HG02981 (cell line): Measurements from ENCODE around the gene VAV2.

ENCODE experiments used
- ATAC-seq: cut with Tn5 transposase; IDR thresholded peaks from one replicate; pipeline ENCODE4 v1.9.1; 2021; ENCODE audit warnings: mild to moderate bottlenecking, moderate library complexity; ENCODE audit not compliant: unreplicated experiment

The VAV2 gene

DNA sequence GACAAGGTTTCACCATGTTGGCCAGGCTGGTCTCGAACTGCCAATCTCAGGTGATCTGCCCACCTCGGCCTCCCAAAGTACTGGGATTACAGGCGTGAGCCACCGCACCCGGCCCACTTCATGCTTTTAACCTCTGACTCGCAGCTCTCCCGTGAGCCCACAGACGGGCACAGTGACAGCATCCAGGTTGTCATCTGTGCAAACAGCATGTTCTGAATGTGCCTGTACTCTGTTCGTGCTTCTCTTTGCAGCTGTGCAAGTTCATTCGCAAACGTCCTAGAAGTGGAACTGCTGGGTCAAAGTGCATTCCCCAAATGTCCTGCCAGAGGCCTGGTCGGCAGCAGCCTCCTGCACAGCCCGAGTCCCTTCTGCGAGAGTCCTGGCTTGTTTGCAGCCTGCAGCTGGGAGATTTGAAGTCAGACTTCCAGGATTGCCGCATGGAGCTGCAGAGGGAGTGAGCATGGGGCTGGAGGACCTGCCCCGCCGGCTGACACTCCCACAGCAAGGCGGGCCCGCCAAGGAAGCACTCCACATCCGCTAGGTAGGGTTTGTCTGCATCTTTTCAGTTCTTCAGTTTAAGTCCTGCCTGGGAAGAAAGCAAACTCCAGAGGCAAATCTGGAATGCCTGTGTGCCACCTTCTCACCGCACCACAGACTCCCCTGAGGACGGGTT, 36.6 kb upstream of the VAV2 start:
- ATAC-seq = no peak

DNA sequence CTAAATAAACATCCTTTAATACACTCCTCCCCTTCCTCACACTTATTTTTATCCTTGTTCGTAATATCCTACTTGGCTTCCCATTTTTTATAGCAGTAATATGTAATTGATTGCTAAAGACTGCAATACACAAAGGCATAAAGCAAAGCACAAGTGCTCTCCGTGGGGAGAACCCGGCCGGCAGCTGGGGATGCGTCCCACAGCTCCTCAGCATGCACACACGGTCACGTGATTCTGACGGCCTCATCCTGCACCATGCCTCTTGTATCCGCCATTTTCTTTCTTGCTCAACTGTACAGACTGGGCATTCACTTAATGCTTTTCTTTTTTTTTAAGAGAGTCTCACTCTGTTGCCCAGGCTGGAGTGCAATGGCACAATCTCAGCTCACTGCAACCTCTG, 36.0 kb upstream of the VAV2 start:
- ATAC-seq = no peak

DNA sequence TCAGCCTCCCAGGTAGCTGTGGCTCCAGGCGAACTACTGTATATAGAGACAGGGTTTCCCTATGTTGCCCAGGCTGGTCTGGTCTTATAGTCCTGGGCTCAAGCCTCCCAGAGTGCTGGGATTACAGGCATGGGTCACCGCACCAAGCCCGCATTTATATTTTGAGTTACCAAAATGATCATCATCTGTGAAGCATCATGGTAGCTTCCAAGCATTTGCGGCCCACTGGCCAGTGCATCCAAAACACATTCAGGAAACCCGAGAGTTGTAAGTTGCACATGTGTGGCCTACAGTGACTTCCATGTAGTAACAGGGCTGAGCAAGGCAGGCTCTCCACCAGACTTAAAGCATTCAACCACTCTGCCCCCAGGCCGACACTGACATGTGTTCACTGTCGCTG, 35.4 kb upstream of the VAV2 start:
- ATAC-seq = no peak

GRCh38 chr9:134026981-134027380, 34.9 kb upstream of the VAV2 start:
- ATAC-seq = no peak

- ATAC-seq = no peak
Measured at GRCh38 chr9:134026581-134026980, 34.5 kb upstream of the VAV2 start.

DNA sequence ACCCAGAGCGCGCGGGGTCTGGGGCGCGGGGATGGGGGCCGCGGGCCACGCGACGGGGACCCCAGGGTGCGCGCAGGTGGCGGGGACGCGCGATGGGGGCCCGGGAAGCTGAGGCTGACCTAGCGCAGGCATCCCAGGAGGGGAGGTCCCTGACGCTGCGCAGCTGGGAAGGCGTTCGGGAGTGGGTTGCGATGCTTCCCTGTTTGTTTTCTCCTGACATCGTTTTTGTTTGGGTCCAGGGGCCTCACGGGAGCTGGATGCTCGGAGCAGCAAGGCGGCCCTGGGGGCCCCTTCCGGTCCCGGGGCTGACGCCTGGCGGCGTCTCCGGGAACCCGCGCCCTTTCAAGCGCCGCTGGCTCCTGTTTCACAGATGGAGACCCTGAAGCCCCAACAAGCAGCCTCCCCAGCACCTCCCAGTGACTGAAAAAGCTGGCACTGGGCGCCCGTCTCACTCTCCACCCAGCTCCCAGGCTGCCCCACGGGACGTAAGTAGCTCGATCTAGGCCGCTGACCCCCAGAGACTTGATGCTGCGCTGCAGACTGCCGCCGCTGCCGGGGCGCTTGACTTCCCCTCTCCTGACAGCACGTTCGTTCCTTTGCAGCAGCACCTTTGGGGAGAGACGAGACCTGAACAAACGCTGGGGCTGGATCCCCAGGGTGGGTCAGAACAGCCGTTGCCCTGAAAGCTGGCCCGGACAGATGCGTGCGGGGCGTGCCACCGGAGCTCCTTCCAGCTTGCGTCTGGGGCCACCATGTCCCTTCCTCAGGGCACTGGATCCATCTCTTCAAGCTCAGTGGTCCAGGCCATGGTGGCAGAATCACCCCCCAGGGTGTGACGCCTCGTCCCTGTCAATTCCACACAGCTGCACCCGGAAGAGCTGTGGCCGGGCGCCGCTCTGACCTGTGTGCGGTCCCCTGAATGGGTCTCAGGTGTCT, 33.8 kb upstream of the VAV2 start:
- ATAC-seq = peak; percentile 34

DNA sequence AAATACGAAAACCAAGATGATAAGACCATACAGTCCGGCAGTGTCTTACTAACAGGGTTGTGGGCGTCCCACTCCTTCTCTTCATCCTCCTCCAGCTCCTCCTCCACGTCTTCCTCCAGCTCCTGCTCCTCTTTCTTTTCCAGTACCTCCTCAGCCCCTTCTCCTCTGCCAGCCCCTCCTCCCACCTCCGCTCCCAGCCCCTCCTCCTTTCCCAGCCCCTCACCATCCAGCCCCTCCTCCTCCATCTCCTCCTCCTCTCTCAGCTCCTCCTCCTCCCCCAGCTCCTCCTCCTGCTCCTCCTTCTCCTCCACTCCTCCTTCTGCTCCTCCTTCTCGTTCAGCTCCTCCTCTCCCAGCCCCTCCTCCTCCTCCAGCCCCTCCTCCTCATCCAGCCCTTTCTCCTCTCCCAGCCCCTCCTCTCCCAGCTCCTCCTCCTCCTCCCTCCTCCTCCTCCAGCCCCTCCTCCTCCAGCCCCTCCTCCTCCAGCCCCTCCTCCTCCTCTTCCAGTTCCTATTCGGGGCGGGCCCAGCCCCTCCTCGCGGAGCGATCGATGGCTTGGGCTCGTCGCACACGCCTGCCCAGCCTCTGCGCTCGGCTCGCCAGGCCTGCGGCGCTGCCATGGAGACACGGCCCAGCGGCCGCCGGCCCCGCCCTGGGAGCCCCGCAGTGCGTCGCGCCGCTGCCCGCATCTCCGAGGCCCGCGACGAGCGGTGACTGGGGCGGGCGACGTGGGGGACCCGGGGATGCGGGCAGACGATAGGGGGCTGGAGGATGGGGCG, 32.9 kb upstream of the VAV2 start, which contains the start of gene BRD3OS:
Gene BRD3OS (plus strand): TSS at position 654 of the 778 bp plus-strand sequence. CDS start 1,267 bp downstream, outside the sequence.
- peak; percentile 82 for ATAC-seq

- ATAC-seq = no peak
Measured at GRCh38 chr9:134024214-134024792, 32.2 kb upstream of the VAV2 start.

- no peak for ATAC-seq
Measured at GRCh38 chr9:134014946-134015345, 22.8 kb upstream of the VAV2 start.

GRCh38 chr9:134011401-134011800, 19.3 kb upstream of the VAV2 start:
- ATAC-seq = no peak

DNA sequence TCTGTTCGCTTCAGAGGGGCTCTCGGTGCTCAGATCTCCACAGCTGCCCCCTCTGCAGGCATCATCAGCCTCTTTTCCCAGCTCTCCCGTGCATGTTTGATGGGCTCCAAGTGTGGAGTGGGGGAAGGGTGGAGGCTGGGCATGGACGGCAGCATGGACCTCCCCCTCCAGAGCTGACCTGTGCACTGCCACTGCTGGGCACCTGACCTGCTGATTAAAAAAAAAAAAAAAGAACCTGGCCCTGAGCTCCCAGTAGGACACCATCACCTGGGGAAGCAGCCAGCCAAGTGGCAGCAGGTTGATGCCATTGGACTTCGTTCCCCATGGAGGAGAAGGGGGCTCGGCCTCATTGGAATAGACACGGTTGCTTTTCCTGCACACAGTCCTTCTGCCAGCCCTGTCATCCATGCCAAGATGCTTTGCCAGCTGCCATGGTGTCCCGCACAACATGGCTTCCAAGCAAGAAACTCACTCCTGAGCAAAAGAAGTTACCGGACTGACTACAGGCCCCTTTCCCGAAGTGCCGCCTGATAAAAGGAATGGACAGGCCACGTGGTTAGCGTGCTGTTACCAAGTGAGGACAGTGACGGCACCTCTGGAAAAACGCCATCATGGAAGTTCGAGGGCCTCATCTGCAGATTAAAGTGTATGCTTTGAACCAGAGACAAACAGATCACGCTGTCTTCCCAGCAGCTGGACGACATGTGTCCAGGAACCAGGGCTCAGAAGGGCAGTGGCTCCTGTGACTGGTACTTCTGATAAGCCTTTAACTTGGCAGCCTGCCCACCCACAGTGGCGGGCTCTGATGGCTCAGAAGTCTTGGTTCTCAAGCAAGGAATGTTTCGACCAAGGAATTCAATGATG, 18.4 kb upstream of the VAV2 start:
- ATAC-seq = no peak

DNA sequence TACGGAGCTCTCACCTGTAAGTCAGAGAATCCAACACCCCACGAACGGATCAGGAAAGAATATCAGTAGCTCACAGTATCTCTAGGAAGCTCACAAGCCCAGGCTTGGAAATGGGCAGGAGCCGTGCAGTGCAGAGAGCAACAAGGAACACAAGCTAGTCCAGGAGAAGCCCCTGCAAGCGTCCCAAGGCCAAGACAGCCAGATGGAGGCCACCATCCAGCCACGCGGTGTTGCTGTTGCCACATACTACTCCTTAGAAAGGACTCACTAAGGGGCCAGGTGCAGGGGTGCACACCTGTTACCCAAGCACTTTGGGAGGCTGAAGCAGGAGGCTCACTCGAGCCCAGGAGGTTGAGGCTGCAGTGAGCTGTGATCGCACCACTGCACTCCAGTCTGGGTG, 15.4 kb upstream of the VAV2 start:
- no peak for ATAC-seq

- no peak for ATAC-seq
Measured at GRCh38 chr9:134007150-134007549, 15.0 kb upstream of the VAV2 start.

DNA sequence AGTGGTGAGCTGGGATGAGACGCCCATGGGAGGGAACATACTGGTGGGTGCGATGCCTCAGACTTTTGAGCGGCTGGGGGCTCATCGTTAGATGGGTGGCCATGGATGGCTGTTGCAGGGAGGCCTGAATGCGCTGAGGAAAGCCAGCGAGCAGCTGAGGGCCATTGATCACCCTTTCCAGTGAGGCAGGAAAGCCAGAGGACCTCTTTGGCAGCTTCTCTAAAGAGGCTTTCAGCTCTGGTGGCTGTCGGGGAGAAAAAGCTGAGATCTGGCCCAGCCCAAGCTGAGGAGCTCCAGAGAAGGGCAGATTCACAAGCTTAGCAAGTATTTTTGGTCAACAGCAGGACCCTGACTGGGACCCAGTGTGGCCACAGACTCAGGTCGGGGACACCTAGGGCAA, 13.3 kb upstream of the VAV2 start:
- ATAC-seq = no peak

DNA sequence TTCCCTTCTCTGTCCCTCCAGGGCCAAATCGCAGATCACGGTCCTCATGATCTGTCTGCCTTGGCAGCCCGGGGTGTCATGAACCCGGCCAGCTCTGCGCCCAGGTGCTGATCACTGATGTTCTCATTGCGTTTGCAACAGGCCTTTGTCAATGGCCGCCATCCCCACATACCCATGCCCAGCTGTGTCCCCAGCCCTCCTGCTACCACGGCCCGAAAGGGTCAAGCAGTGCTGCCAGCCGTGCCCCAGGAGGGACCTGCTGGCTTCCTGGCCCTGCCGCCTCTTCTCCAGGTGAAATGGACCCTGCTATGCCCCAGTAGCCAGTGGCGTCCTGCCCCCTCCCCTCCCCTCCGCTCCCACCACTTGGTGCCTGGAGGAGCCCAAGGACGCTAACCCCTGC, 12.8 kb upstream of the VAV2 start:
- no peak for ATAC-seq

GRCh38 chr9:134004131-134004873, 12.2 kb upstream of the VAV2 start:
- ATAC-seq = no peak

DNA sequence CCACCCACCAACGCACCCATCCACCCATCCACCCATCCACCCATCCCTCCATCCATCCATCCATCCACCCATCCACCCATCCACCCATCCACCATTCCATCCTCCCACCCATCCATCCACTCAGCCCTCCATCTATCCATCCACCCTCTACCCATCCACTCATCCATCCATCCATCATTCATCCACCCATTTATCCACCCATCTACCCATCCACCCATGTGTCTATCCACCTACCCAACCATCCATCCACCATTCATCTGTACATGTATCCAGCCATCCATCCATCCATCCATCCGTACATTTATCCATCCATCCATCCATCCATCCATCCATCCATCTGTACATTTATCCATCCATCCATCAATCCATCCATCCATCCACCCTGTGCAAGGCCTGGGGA, 11.1 kb upstream of the VAV2 start:
- ATAC-seq = no peak

DNA sequence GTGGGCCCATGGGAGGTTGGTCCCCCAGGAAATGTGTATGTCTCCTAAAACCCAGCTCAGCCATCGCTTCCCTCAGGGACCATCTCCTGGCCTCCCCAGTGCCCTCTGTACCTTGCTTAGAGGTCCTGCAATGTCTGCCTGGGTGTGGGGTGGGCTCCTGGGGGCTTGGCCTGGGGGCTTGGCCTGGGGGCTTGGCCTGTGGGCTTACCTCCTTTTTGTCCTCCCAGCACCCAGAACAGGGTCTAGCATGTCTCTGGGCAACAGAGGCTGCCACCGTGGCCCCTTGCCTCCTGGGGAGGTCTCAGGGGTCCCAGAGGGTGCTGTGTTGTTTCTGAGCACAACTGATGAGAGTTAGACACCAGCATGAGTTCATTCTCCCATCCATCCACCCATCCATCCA, 10.7 kb upstream of the VAV2 start:
- no peak for ATAC-seq

DNA sequence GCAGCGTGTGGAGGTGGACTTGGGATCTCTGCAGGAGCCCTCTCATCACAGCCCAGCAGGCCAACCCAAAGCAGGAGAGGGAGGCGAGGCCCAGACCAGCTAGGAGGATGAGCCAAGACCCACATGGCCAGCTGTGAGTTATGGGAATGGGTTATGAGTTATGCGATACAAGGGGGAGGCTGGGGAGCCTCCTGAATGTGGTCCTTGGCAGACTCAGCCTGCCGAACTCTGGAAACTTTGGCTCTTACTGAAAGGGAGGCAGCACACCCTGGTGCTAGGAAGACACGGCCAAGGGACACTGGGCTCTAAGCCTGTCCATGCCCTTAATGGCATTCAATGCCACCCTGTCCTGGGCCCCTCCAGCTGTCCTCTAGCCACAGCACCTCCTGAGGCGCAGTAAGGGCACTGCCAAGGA, 7.7 kb upstream of the VAV2 start:
- no peak for ATAC-seq
